Liver (tissue), 9 donors: ENCODE results near the gene UBE4A. TPM values are rescaled to one million over a fixed set of nuclear protein-coding genes. Genes with fewer than 3 reads are reported as not detected.

Experiments
- DNase-seq: peaks from one replicate; pipeline ENCODE4 v3.0.0-alpha.2; 2017; ENCODE audit warnings: low spot score
- H3K27ac ChIP-seq, 2 donors: one replicate each; pipeline ENCODE4 v1.7.0; 2013; ENCODE audit warnings: inconsistent platforms in 2 of 2, low read length in 2 of 2, control low read depth in 1 of 2, low read depth in 1 of 2, mild to moderate bottlenecking in 1 of 2
- H3K27me3 ChIP-seq, 4 donors: one replicate each; pipeline versions ENCODE4 v1.6.1 to v1.7.0; 2013; ENCODE audit warnings: low read length in 3 of 4, inconsistent platforms in 1 of 4, mild to moderate bottlenecking in 1 of 4, moderate library complexity in 1 of 4; ENCODE audit not compliant: control insufficient read depth in 4 of 4, insufficient read depth in 4 of 4
- H3K36me3 ChIP-seq, 4 donors: one replicate each; pipeline versions ENCODE4 v1.6.1 to v1.7.0; 2013; ENCODE audit warnings: low read length in 3 of 4, mild to moderate bottlenecking in 3 of 4, low read depth in 1 of 4, moderate library complexity in 1 of 4; ENCODE audit not compliant: control insufficient read depth in 4 of 4, insufficient read depth in 3 of 4
- H3K4me1 ChIP-seq, 4 donors: one replicate each; pipeline versions ENCODE4 v1.6.1 to v1.7.0; 2013; ENCODE audit warnings: low read length in 3 of 4, mild to moderate bottlenecking in 3 of 4, moderate library complexity in 1 of 4; ENCODE audit not compliant: control insufficient read depth in 4 of 4, insufficient read depth in 4 of 4
- H3K4me3 ChIP-seq, 3 donors: one replicate each; pipeline versions ENCODE4 v1.6.1 to v1.7.0; 2013; ENCODE audit warnings: low read length in 3 of 3, control low read depth in 1 of 3, low read depth in 1 of 3, mild to moderate bottlenecking in 1 of 3
- H3K9ac ChIP-seq, 2 donors: one replicate each; pipeline ENCODE4 v1.7.0; 2013; ENCODE audit warnings: low read length in 2 of 2, mild to moderate bottlenecking in 2 of 2, moderate library complexity in 2 of 2, control low read depth in 1 of 2, low read depth in 1 of 2
- H3K9me3 ChIP-seq, 4 donors: one replicate each; pipeline versions ENCODE4 v1.6.1 to v1.7.0; 2013; ENCODE audit warnings: low read length in 3 of 4; ENCODE audit not compliant: control insufficient read depth in 4 of 4
- ATF3 ChIP-seq: IDR thresholded peaks from 2 replicates; pipeline ENCODE4 v1.6.1; 2016; ENCODE audit warnings: antibody characterized with exemption
- CTCF ChIP-seq: fragments of 150-350 bp; IDR thresholded peaks from 2 replicates; pipeline ENCODE4 v1.5.1; 2017; ENCODE audit warnings: improper control_type of control experiment, low read depth, low read length; ENCODE audit not compliant: missing input control
- EGR1 ChIP-seq, 2 donors: IDR thresholded peaks; 2 replicates each; pipeline ENCODE4 v1.6.1; 2016 to 2018; ENCODE audit warnings: antibody characterized with exemption in 2 of 2, low read depth in 2 of 2
- FOXA1 ChIP-seq: IDR thresholded peaks from 2 replicates; pipeline ENCODE4 v1.6.1; 2016; ENCODE audit warnings: antibody characterized with exemption
- FOXA2 ChIP-seq: IDR thresholded peaks from 2 replicates; pipeline ENCODE4 v1.6.1; 2016; ENCODE audit warnings: antibody characterized with exemption
- GABPA ChIP-seq, 2 donors: IDR thresholded peaks in 1 of 2; conservative IDR thresholded peaks in 1 of 2; 2 replicates each; pipeline ENCODE4 v1.6.1; 2016; ENCODE audit warnings: antibody characterized with exemption in 2 of 2, mild to moderate bottlenecking in 1 of 2, moderate library complexity in 1 of 2
- HNF4A ChIP-seq, 2 donors: conservative IDR thresholded peaks; 2 replicates each; pipeline ENCODE4 v1.6.1; 2016; ENCODE audit warnings: antibody characterized with exemption in 2 of 2, mild to moderate bottlenecking in 2 of 2
- HNF4G ChIP-seq: IDR thresholded peaks from 2 replicates; pipeline ENCODE4 v1.6.1; 2016; ENCODE audit warnings: antibody characterized with exemption
- JUND ChIP-seq, 2 donors: IDR thresholded peaks; 2 replicates each; pipeline ENCODE4 v1.6.1; 2016; ENCODE audit warnings: antibody characterized with exemption in 2 of 2
- NR2F2 ChIP-seq: IDR thresholded peaks from 2 replicates; pipeline ENCODE4 v1.6.1; 2016; ENCODE audit warnings: antibody characterized with exemption
- RAD21 ChIP-seq, 2 donors: IDR thresholded peaks; 2 replicates each; pipeline ENCODE4 v1.6.1; 2016; ENCODE audit warnings: antibody characterized with exemption in 2 of 2, mild to moderate bottlenecking in 2 of 2
- RXRA ChIP-seq, 2 donors: IDR thresholded peaks; 2 replicates each; pipeline ENCODE4 v1.6.1; 2017 to 2018; ENCODE audit warnings: antibody characterized with exemption in 2 of 2, mild to moderate bottlenecking in 1 of 2
- SP1 ChIP-seq: IDR thresholded peaks from 2 replicates; pipeline ENCODE4 v1.6.1; 2018; ENCODE audit warnings: antibody characterized with exemption, mild to moderate bottlenecking
- TAF1 ChIP-seq: conservative IDR thresholded peaks from 2 replicates; pipeline ENCODE4 v1.6.1; 2016; ENCODE audit warnings: antibody characterized with exemption, mild to moderate bottlenecking
- YY1 ChIP-seq: IDR thresholded peaks from 2 replicates; pipeline ENCODE4 v1.6.1; 2016; ENCODE audit warnings: antibody characterized with exemption, mild to moderate bottlenecking
- WGBS: extraction: QIAGEN DNeasy Blood & Tissue Kit; methylation state at CpG from one replicate; pipeline ENCODE4 v1.1.7; 2013; 5-methylcytosine and 5-hydroxymethylcytosine counted together
- polyA plus RNA-seq, 2 donors: library from polyadenylated mRNA; stranded (reverse) in 1 of 2; unstranded in 1 of 2; fragments of 200-250 nt in 1 of 2; fragments of >200 nt in 1 of 2; fragmentation: Nextera tagmentation in 1 of 2; extraction: Ambion mirVana in 1 of 2; gene quantifications; one replicate each; pipeline versions ENCODE4 v1.2.1 to v1.2.3, GENCODE V29; 2013 to 2015
- total RNA-seq, 2 donors: library from RNA; depleted of rRNA; stranded (reverse); fragments of >200 nt; gene quantifications; one replicate each; pipeline ENCODE4 v1.2.3, GENCODE V29; 2014
- TF ChIP-seq, protein P1 (sequence below): IDR thresholded peaks from 2 replicates; pipeline ENCODE4 v1.6.1; 2016; ENCODE audit warnings: antibody characterized with exemption
- TF ChIP-seq, protein P2 (sequence below): IDR thresholded peaks from 2 replicates; pipeline ENCODE4 v1.6.1; 2016; ENCODE audit warnings: antibody characterized with exemption
- TF ChIP-seq, protein P3 (sequence below): IDR thresholded peaks from 2 replicates; pipeline ENCODE4 v1.6.1; 2016; ENCODE audit warnings: antibody characterized with exemption, mild to moderate bottlenecking
- donor health status: healthy.
- donor health status: healthy.
- donor health status: healthy.
- donor health status: healthy.
- donor health status: healthy.

UBE4A gene
- total and polyA plus RNA-seq, 4 donors: 11.7 to 41.3 (median 19.1) TPM

- no peak for TF ChIP-seq CTCF
- TF ChIP-seq ATF3: no peak
- TF ChIP-seq, protein P1, sequence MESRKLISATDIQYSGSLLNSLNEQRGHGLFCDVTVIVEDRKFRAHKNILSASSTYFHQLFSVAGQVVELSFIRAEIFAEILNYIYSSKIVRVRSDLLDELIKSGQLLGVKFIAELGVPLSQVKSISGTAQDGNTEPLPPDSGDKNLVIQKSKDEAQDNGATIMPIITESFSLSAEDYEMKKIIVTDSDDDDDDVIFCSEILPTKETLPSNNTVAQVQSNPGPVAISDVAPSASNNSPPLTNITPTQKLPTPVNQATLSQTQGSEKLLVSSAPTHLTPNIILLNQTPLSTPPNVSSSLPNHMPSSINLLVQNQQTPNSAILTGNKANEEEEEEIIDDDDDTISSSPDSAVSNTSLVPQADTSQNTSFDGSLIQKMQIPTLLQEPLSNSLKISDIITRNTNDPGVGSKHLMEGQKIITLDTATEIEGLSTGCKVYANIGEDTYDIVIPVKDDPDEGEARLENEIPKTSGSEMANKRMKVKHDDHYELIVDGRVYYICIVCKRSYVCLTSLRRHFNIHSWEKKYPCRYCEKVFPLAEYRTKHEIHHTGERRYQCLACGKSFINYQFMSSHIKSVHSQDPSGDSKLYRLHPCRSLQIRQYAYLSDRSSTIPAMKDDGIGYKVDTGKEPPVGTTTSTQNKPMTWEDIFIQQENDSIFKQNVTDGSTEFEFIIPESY: no peak
- TF ChIP-seq, protein P2, sequence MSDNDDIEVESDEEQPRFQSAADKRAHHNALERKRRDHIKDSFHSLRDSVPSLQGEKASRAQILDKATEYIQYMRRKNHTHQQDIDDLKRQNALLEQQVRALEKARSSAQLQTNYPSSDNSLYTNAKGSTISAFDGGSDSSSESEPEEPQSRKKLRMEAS: no peak
Measured at GRCh38 chr11:118397448-118397847, 38.0 kb downstream of the UBE4A start (continued).

- Histone ChIP-seq H3K27me3 (no peaks in the 10 kb centered on the region), H3K36me3 (peaks cover 2 to 36% (median 21%) of the 10 kb centered on the region in 4 donors), H3K27ac (no peak overlapping the region), H3K4me3 (no peak overlapping the region), H3K9ac (no peak overlapping the region), H3K9me3 (no peaks in the 10 kb centered on the region), H3K4me1 (peaks cover 0 to 24% (median 19%) of the 10 kb centered on the region in 4 donors)
- DNase-seq: no peak
- WGBS: 46% methylated on average over 3 of the region's 3 CpGs
- no peak for TF ChIP-seq CTCF
- no peak for TF ChIP-seq EGR1 (IDR thresholded peaks at IDR 0.05; ENCODE audit: low read depth in 2 of 2)
- no peak for TF ChIP-seq YY1
- no peak for TF ChIP-seq FOXA2
- TF ChIP-seq, protein P3, sequence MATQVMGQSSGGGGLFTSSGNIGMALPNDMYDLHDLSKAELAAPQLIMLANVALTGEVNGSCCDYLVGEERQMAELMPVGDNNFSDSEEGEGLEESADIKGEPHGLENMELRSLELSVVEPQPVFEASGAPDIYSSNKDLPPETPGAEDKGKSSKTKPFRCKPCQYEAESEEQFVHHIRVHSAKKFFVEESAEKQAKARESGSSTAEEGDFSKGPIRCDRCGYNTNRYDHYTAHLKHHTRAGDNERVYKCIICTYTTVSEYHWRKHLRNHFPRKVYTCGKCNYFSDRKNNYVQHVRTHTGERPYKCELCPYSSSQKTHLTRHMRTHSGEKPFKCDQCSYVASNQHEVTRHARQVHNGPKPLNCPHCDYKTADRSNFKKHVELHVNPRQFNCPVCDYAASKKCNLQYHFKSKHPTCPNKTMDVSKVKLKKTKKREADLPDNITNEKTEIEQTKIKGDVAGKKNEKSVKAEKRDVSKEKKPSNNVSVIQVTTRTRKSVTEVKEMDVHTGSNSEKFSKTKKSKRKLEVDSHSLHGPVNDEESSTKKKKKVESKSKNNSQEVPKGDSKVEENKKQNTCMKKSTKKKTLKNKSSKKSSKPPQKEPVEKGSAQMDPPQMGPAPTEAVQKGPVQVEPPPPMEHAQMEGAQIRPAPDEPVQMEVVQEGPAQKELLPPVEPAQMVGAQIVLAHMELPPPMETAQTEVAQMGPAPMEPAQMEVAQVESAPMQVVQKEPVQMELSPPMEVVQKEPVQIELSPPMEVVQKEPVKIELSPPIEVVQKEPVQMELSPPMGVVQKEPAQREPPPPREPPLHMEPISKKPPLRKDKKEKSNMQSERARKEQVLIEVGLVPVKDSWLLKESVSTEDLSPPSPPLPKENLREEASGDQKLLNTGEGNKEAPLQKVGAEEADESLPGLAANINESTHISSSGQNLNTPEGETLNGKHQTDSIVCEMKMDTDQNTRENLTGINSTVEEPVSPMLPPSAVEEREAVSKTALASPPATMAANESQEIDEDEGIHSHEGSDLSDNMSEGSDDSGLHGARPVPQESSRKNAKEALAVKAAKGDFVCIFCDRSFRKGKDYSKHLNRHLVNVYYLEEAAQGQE: no peak
- TF ChIP-seq TAF1: no peak
- TF ChIP-seq JUND (IDR thresholded peaks at IDR 0.05): no peak
- TF ChIP-seq, protein P1: no peak
- no peak for TF ChIP-seq HNF4A (conservative IDR thresholded peaks at IDR 0.05)
- no peak for TF ChIP-seq FOXA1
- TF ChIP-seq NR2F2: no peak
- TF ChIP-seq GABPA (IDR thresholded peaks at IDR 0.05 in 1 of 2, conservative IDR thresholded peaks at IDR 0.05 in 1 of 2): no peak
- no peak for TF ChIP-seq RAD21 (IDR thresholded peaks at IDR 0.05)
- TF ChIP-seq, protein P2: no peak
- no peak for TF ChIP-seq ATF3
- TF ChIP-seq RXRA (IDR thresholded peaks at IDR 0.05): no peak
- no peak for TF ChIP-seq HNF4G
- no peak for TF ChIP-seq SP1
Measured at GRCh38 chr11:118398791-118399559, 39.6 kb downstream of the UBE4A start.
